Thoracic aorta (tissue), 2 donors: ENCODE data around the gene BRD9. TPM values are rescaled to one million over a fixed set of nuclear protein-coding genes. Genes with fewer than 3 reads are reported as not detected.

Experiments
- ATAC-seq: fragments of 150-250 bp; one replicate; pipeline ENCODE4 v1.8.0; 2017; ENCODE audit warnings: low read depth; ENCODE audit not compliant: insufficient number of reproducible peaks, low FRiP score
- DNase-seq: peaks from one replicate; pipeline ENCODE4 v3.0.0-alpha.2; 2020; ENCODE audit warnings: low spot score
- H3K27ac ChIP-seq, 2 donors: fragments of 200-600 bp; sonication (generic); 1 replicate in 1 of 2; 2 replicates in 1 of 2; pipeline ENCODE4 v1.5.1; 2016; ENCODE audit warnings: mild to moderate bottlenecking in 2 of 2, moderate library complexity in 2 of 2
- H3K27me3 ChIP-seq: fragments of 200-600 bp; sonication (generic); replicated peaks from 2 replicates; pipeline ENCODE4 v1.6.0; 2016; ENCODE audit warnings: mild to moderate bottlenecking; ENCODE audit not compliant: insufficient read depth
- H3K36me3 ChIP-seq: fragments of 200-600 bp; sonication (generic); one replicate; pipeline ENCODE4 v1.5.1; 2016
- H3K4me1 ChIP-seq, 2 donors: fragments of 200-600 bp; sonication (generic); 1 replicate in 1 of 2; 2 replicates in 1 of 2; pipeline versions ENCODE4 v1.5.1 to v1.6.0; 2016; ENCODE audit warnings: low read depth in 2 of 2, mild to moderate bottlenecking in 1 of 2; ENCODE audit not compliant: control insufficient read depth in 1 of 2
- H3K4me3 ChIP-seq: fragments of 200-600 bp; sonication (generic); 2 replicates; pipeline ENCODE4 v1.5.1; 2016; ENCODE audit warnings: mild to moderate bottlenecking
- H3K9me3 ChIP-seq: fragments of 200-600 bp; sonication (generic); 2 replicates; pipeline ENCODE4 v1.5.1; 2016
- total RNA-seq, 2 donors: library from RNA; depleted of rRNA; stranded (reverse); fragments of >200 nt; gene quantifications; one replicate each; pipeline versions ENCODE4 v1.1.0 to v1.2.3, GENCODE V29; 2016
- TF ChIP-seq, protein P1 (sequence below): fragments of 200-600 bp; sonication (generic); IDR thresholded peaks from one replicate; pipeline ENCODE4 v1.5.1; 2019; ENCODE audit warnings: antibody characterized with exemption

BRD9 gene
- total RNA-seq, 2 donors from 2014 or later = 30.7 to 54.5 TPM

DNA sequence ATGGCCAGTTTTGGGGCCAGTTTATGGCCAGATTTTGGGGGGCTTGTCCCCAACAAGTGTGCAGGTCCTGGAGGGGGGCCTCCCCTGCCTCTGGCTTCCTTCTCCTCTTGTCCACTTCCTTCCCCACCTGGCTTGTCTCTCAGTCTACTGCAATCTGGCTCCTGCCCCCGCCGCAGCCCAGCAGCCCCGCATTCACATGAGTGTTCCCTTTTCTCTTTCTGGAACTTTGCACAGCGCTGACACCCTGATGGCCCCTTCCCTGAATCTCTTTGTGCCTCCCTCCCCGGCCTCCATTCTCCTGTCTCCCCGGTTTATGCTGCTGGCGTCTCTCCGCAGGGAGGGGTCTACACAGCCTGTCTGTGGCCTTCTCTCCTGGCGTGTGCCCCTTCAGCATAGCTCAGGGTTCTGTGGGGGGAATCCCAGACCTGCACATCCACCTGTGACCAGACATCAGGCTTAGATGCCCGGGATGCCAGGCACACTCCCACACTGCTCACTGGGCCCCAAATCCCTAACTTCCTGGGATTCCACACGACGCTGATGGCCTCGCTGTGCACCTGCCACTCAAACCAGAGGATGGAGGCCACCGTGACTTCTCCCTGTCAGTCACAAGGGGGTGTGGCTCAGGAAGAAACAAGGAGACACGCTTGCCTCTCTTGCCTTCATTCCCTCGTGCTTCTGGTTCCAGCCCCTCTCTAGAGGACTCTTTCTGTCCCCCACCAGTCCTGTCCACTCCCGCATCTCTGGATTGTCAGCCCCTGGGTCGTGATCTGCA lies 17.6 kb upstream of the BRD9 start:
- Histone ChIP-seq H3K36me3 (no peaks in the 10 kb centered on the region), H3K9me3 (no peaks in the 10 kb centered on the region), H3K27me3 (no peaks in the 10 kb centered on the region), H3K4me1 (no peaks in the 10 kb centered on the region), H3K27ac (no peak overlapping the region), H3K4me3 (no peak overlapping the region)
- TF ChIP-seq, protein P1, sequence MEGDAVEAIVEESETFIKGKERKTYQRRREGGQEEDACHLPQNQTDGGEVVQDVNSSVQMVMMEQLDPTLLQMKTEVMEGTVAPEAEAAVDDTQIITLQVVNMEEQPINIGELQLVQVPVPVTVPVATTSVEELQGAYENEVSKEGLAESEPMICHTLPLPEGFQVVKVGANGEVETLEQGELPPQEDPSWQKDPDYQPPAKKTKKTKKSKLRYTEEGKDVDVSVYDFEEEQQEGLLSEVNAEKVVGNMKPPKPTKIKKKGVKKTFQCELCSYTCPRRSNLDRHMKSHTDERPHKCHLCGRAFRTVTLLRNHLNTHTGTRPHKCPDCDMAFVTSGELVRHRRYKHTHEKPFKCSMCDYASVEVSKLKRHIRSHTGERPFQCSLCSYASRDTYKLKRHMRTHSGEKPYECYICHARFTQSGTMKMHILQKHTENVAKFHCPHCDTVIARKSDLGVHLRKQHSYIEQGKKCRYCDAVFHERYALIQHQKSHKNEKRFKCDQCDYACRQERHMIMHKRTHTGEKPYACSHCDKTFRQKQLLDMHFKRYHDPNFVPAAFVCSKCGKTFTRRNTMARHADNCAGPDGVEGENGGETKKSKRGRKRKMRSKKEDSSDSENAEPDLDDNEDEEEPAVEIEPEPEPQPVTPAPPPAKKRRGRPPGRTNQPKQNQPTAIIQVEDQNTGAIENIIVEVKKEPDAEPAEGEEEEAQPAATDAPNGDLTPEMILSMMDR = no peak
- ATAC-seq (no peak), DNase-seq (no peak)

DNA sequence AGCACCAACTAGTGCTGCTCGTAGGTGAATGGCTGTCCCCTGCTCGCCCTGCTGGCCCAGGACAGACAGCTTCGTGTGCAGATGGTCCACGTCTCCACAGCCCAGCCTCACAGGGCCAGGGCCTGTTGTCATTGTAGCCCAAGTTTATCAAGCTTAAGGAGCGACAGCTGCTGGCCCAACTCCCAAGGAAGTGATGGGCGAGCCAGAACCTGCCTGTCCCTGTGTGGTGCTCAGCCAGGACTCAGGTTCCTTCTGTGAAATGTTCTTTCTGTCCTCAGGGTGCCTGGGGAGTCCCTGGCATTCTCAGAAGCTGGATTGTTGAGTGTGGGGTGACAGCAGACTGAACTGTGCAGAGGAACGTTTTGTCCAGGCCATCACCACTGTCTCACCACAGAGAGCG lies 16.5 kb upstream of the BRD9 start:
- TF ChIP-seq, protein P1 = no peak
- ATAC-seq (no peak), DNase-seq (no peak)
- no peaks in the 10 kb centered on the region for H3K9me3 ChIP-seq
- no peaks in the 10 kb centered on the region for H3K27me3 ChIP-seq
- no peak overlapping the region for H3K4me3 ChIP-seq
- no peaks in the 10 kb centered on the region for H3K4me1 ChIP-seq
- H3K36me3 ChIP-seq = no peaks in the 10 kb centered on the region
- H3K27ac ChIP-seq = no peak overlapping the region

DNA sequence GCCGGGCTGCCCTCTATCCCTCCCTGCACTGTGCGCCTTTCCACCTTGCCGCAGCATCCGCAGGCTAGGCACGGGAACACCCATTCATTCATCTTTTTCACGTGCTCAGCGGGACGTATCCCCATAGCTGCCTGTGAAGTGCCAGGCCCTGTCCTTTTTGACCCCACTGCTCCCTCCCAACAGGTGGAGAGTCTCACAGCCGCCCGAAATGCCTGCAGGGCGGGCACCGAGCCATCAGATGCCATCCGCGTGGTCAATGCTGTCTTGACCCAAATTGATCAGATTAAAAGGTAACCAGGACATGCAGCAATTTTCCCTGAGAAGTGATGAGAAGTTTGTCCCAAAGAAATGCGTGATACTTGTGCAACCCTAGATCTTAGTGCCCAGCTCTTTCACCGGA lies 15.6 kb upstream of the BRD9 start:
- TF ChIP-seq, protein P1 = no peak
- Histone ChIP-seq H3K9me3 (no peaks in the 10 kb centered on the region), H3K27ac (no peak overlapping the region), H3K4me1 (no peaks in the 10 kb centered on the region), H3K27me3 (no peaks in the 10 kb centered on the region), H3K36me3 (no peaks in the 10 kb centered on the region), H3K4me3 (no peak overlapping the region)
- DNase-seq (no peak), ATAC-seq (no peak)

DNA sequence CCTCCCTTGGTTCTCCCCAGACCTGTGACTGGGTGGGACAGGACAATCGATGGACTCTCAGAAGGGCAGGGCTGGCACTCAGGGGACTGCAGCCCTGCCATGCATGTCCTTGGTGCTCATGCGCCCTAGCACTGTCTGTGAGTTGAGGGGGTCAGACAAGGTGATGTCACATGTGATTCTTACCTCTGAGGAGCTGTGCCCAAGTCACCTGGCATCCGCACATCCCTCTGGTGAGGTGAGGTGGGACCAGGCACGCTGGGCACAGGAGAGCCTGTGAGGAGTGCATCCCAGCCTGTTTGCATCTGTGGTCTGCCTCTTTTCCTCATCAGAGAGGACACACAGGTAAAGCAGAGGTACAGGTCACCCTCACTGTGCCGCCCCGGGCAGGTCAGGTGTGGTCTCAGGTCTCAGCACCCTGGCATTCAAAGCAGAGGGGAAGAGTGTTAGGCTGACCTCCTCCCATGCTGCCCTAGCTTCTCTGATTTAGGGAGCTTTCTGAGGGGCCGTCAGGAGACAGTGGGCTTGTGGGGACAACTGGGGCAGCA lies 14.8 kb upstream of the BRD9 start:
- H3K27ac ChIP-seq = no peak overlapping the region
- no peak overlapping the region for H3K4me3 ChIP-seq
- TF ChIP-seq, protein P1 = no peak
- H3K9me3 ChIP-seq = no peaks in the 10 kb centered on the region
- H3K27me3 ChIP-seq = no peaks in the 10 kb centered on the region
- DNase-seq (no peak), ATAC-seq (no peak)
- H3K36me3 ChIP-seq = no peaks in the 10 kb centered on the region
- H3K4me1 ChIP-seq = no peaks in the 10 kb centered on the region

DNA sequence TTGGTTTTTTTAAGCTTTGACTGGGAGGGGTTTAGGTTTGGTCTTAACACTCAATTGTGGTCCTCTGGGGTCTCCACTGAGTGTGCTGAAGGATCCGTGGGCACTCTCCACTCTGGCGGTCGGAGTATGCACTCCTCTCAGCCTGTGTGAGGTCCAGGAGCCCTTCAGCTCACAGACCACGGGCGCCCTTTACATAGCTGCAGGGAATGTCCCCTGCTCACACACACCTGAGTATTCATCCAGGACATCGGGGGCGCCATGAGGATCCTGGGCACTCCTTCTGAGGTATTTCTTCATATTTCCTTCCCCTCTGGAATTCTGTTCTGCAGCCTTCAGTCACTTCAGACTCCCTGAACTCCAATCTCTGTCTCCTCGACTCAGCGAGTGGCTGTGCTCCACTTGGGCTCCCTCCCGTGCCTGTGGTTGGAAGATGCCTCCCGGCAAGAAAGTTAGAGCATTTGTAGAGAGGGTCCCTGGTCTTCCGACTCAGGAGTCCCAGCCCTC lies 12.6 kb upstream of the BRD9 start:
- TF ChIP-seq, protein P1 = no peak
- Histone ChIP-seq H3K36me3 (no peaks in the 10 kb centered on the region), H3K4me3 (no peak overlapping the region), H3K9me3 (no peaks in the 10 kb centered on the region), H3K27ac (no peak overlapping the region), H3K27me3 (no peaks in the 10 kb centered on the region), H3K4me1 (no peaks in the 10 kb centered on the region)
- DNase-seq (no peak), ATAC-seq (no peak)
